Hepatocyte (in vitro differentiated cells): ENCODE results near the gene FBXO15.

ENCODE experiments used
- CTCF ChIP-seq: fragments of 200-600 bp; sonication (generic); IDR thresholded peaks from 2 replicates; pipeline ENCODE4 v1.5.1; 2016; ENCODE audit warnings: antibody characterized with exemption, mild to moderate bottlenecking; ENCODE audit not compliant: poor library complexity
- EZH2 ChIP-seq: fragments of 200-600 bp; sonication (generic); IDR thresholded peaks from 2 replicates; pipeline ENCODE4 v1.6.1; 2016; ENCODE audit warnings: antibody characterized with exemption, mild to moderate bottlenecking, borderline replicate concordance
- EZH2phosphoT487 ChIP-seq: fragments of 200-600 bp; sonication (generic); IDR thresholded peaks from one replicate; pipeline ENCODE4 v1.6.1; 2018; ENCODE audit warnings: antibody characterized with exemption, mild to moderate bottlenecking, low read depth, moderate library complexity; ENCODE audit not compliant: unreplicated experiment, severe bottlenecking

- TF ChIP-seq CTCF (no peak), EZH2 (no peak), EZH2phosphoT487 (no peak)
Measured at GRCh38 chr18:74123200-74123599, 24.4 kb downstream of the FBXO15 start.
